Stimulated activated CD4-positive, alpha-beta T cell treated with anti-CD3 and anti-CD28 coated beads, Interleukin-1b, Interleukin-23, amount 100 ng/mL, for 24 hours (primary cell): Measurements from ENCODE around the gene SGIP1.
"Not testable (repeated sequence)": the region's sequence is repeated elsewhere in the genome, so short reads cannot be mapped to it uniquely, and the experiment has no call there.

Experiments
- DNase-seq, 4 experiments: peaks; one replicate each; pipeline ENCODE4 v3.0.0-alpha.2; 2020; ENCODE audit warnings: low read depth in 4 of 4, low spot score in 1 of 4

Gene SGIP1

GRCh38 chr1:66728021-66728420 is 194.1 kb downstream of the SGIP1 start:
- DNase-seq = no peak

GRCh38 chr1:66728716-66729115 is 194.8 kb downstream of the SGIP1 start:
- DNase-seq = not testable (repeated sequence)

GRCh38 chr1:66729119-66729518 is 195.2 kb downstream of the SGIP1 start:
- DNase-seq = no peak

GRCh38 chr1:66729523-66729922 is 195.6 kb downstream of the SGIP1 start:
- no peak for DNase-seq

GRCh38 chr1:66730462-66730861 is 196.5 kb downstream of the SGIP1 start:
- no peak for DNase-seq

GRCh38 chr1:66731170-66731865 is 197.4 kb downstream of the SGIP1 start:
- DNase-seq = no peak

GRCh38 chr1:66732407-66733166 is 198.6 kb downstream of the SGIP1 start:
- DNase-seq = no peak

GRCh38 chr1:66733348-66734017 is 199.5 kb downstream of the SGIP1 start:
- DNase-seq = no peak

- DNase-seq = not testable (repeated sequence)
These were observed 200.6 kb downstream of the SGIP1 start for GRCh38 chr1:66734531-66734930.

- no peak for DNase-seq
These were observed 203.9 kb downstream of the SGIP1 start for GRCh38 chr1:66737836-66738235.

GRCh38 chr1:66739401-66740157 is 205.6 kb downstream of the SGIP1 start:
- no peak for DNase-seq

- DNase-seq = no peak
These were observed 211.5 kb downstream of the SGIP1 start for GRCh38 chr1:66745451-66745850.

GRCh38 chr1:66747501-66747900 is 213.5 kb downstream of the SGIP1 start:
- no peak for DNase-seq

GRCh38 chr1:66750577-66750976 is 216.6 kb downstream of the SGIP1 start:
- no peak for DNase-seq

- DNase-seq = no peak
These were observed 217.2 kb downstream of the SGIP1 start for GRCh38 chr1:66751160-66751559.

- DNase-seq = no peak
These were observed 218.1 kb downstream of the SGIP1 start, which contains the start of gene DYNLT5 for GRCh38 chr1:66752000-66752592. Gene DYNLT5 (plus strand): TSS chr1:66752459. CDS start chr1:66754659, 2,200 bp downstream.

GRCh38 chr1:66752671-66753371 is 218.9 kb downstream of the SGIP1 start:
- no peak for DNase-seq

GRCh38 chr1:66757722-66758240 is 223.8 kb downstream of the SGIP1 start:
- no peak for DNase-seq

- no peak for DNase-seq
These were observed 224.3 kb downstream of the SGIP1 start for GRCh38 chr1:66758241-66758755.

GRCh38 chr1:66760506-66760905 is 226.6 kb downstream of the SGIP1 start:
- DNase-seq = no peak
